GM15510 (cell line): ENCODE measurements around the gene ALG12.
A peak's percentile ranks its signal among the peaks of the same experiment; 100 is the strongest.

Source experiments
- POLR2A ChIP-seq: IDR thresholded peaks from 3 replicates; pipeline ENCODE4 v1.6.1; 2011; ENCODE audit warnings: borderline replicate concordance; ENCODE audit not compliant: insufficient read length; ENCODE audit errors: extremely low read depth

Gene ALG12

GRCh38 chr22:49943405-49943765, 25.1 kb upstream of the ALG12 start:
- no peak for TF ChIP-seq POLR2A

GRCh38 chr22:49942565-49943404, 24.5 kb upstream of the ALG12 start:
- TF ChIP-seq POLR2A, result no peak

- no peak for TF ChIP-seq POLR2A
Measured at GRCh38 chr22:49941507-49942316, 23.5 kb upstream of the ALG12 start.

GRCh38 chr22:49938565-49939136, 20.4 kb upstream of the ALG12 start:
- TF ChIP-seq POLR2A, result no peak

GRCh38 chr22:49937758-49938564, 19.7 kb upstream of the ALG12 start:
- no peak for TF ChIP-seq POLR2A

GRCh38 chr22:49936973-49937757, 18.9 kb upstream of the ALG12 start:
- TF ChIP-seq POLR2A, result no peak

GRCh38 chr22:49936018-49936972, 18.1 kb upstream of the ALG12 start:
- peak; percentile 46 for TF ChIP-seq POLR2A

GRCh38 chr22:49935561-49935960, 17.3 kb upstream of the ALG12 start:
- no peak for TF ChIP-seq POLR2A

- no peak for TF ChIP-seq POLR2A
Measured at GRCh38 chr22:49934891-49935557, 16.8 kb upstream of the ALG12 start.

- TF ChIP-seq POLR2A, result no peak
Measured at GRCh38 chr22:49934160-49934890, 16.1 kb upstream of the ALG12 start.

GRCh38 chr22:49933236-49934159, 15.3 kb upstream of the ALG12 start:
- no peak for TF ChIP-seq POLR2A
